ENCODE measurements around the gene BOK.

- no peak for TF ChIP-seq REST (IDR thresholded peaks at IDR 0.05; ENCODE audit: borderline replicate concordance)
- no peak for TF ChIP-seq MXI1 (conservative IDR thresholded peaks at IDR 0.05; ENCODE audit: poor library complexity, severe bottlenecking)
These were observed 43.4 kb upstream of the BOK start for GRCh38 chr2:241514986-241515737.

Data from neural cell (in vitro differentiated cells).